Activated CD8-positive, alpha-beta memory T cell treated with anti-CD3 and anti-CD28 coated beads for 1 hour (primary cell): ENCODE results near the gene SPPL3.

ENCODE experiments used
- DNase-seq, 2 donors: peaks; one replicate each; pipeline ENCODE4 v3.0.0-alpha.2; 2020; ENCODE audit warnings: low read depth in 1 of 2; ENCODE audit errors: extremely low read depth in 1 of 2

SPPL3 gene

GRCh38 chr12:120879102-120879501, 25.1 kb downstream of the SPPL3 start:
- DNase-seq: no peak

DNA sequence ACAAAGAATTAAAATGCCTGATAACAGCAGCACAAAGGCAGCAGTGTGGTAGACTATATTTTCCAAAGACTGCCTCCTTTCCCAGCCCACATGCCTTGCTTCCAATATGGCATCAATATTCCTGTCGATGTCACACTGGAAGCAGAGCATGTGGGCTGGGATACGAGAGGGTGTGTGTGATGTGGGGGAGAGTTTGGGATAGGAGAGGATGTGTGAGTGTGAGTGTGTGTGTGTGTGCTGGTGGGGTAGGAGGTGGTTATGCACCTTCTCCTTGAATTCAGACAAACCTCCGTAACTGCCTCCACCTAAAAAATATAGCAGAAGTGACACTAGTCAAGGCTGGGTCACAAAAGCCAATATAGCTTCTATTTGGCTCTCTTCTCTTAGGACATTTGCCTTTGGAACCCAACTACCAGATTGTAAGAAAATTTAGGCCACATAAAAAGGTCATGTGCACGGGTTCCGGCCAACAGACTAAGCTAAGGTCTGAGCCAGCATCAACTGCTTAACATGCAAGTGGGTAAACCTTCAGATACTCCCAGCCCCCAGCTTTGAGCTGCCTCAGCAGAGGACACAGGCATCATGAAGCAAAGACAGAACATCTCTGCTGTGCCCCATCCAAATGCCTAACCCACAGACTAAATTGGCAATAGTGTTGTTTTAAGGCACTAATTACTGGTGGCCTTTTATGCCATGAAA, 29.5 kb downstream of the SPPL3 start:
- DNase-seq: no peak

GRCh38 chr12:120873226-120873625, 30.9 kb downstream of the SPPL3 start:
- DNase-seq: no peak

GRCh38 chr12:120872487-120872886, 31.7 kb downstream of the SPPL3 start:
- no peak for DNase-seq

DNA sequence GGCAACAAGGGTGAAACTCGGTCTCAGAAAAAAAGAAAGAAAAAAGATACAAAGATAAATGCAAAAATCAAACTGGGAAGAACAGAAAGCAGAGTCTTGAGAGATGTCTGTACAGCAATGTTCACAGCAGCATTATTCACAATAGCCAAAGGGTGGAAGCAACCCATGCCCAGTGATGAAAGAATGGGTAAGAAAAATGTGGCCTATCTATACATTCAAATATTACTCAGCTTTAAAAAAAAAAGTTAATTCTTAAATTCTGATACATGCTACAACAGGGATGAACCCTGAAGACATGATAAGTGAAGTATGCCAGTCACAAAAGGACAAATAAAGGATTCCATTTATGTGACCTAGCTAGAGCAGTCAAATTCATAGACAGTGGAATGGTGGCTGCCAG, 33.7 kb downstream of the SPPL3 start:
- DNase-seq: no peak

DNA sequence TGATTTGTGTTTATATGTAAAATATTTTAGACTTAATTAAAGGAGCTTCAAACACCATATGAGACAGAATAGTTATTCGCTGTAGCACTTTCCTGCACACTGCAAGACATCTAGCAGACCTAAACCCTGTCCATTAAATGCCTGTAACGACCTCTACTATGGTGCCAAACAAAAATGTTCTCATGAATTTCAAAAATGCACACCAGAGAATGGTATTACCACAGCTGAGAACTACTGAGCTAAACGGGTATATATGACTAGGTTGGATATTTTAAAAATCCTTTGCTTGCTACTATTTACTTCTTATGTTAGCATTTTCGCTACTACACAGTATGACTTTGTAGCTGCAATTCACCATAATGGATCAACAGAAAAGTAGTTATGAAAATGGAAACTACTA, 34.8 kb downstream of the SPPL3 start:
- DNase-seq: no peak

DNA sequence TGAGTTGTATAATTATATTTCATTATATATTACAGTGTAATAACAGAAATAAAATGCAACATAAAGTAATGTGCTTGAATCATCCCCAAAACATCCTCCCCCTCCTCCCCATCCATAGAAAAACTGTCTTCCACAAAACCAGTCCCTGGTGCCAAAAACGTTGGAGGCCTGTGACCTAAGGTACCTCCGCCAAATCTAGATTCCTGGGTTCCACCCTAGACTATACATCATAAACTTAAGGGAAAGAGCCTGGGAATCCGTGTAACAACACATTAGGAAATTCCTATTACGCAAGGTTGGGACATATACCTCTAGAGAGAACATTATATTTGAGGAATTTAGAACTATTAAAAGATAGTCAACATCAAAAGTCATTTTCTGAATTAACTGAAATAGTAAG, 38.0 kb downstream of the SPPL3 start:
- DNase-seq: no peak

DNA sequence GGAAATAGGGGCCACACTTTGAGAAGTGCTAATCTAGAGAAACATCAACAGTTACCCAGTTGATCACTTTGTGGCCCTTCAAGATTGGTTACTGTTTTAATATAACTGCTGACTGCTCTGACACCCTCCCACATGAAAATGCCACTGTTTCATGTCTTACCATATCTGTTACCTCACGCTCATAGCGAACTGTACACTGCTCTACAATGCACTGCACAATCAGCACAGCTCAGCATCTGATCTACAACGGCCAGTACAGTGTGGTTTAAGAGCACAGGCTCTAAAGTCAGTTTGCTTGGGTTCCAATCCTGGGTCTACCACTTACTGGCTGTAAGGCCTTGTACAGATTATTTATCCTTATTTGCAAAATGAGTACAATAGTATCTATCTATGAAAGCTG, 39.1 kb downstream of the SPPL3 start:
- DNase-seq: no peak

DNA sequence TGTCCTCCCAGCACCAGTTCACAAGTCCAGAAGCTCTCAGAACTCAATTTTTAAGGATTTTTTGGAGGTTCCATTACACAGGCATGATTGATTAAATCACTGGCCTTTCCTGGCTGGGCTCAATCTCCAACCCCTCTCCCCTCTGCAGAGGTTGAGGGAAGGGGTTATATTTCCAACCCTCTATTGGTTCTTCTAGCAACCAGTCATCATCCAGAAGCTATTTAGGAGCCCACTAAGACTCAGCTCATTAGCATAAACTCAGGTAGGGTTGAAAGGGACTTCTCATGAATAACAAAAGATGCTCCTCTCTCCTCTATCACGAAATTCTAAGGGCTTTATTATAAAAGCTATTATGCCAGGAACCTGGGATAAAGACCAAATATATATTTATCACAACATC, 41.5 kb downstream of the SPPL3 start:
- no peak for DNase-seq

- no peak for DNase-seq
Observed at GRCh38 chr12:120861074-120861795, 42.9 kb downstream of the SPPL3 start.

- DNase-seq: no peak
Observed at GRCh38 chr12:120858306-120859088, 45.7 kb downstream of the SPPL3 start.

- DNase-seq: no peak
Observed at GRCh38 chr12:120856980-120857379, 47.2 kb downstream of the SPPL3 start.

DNA sequence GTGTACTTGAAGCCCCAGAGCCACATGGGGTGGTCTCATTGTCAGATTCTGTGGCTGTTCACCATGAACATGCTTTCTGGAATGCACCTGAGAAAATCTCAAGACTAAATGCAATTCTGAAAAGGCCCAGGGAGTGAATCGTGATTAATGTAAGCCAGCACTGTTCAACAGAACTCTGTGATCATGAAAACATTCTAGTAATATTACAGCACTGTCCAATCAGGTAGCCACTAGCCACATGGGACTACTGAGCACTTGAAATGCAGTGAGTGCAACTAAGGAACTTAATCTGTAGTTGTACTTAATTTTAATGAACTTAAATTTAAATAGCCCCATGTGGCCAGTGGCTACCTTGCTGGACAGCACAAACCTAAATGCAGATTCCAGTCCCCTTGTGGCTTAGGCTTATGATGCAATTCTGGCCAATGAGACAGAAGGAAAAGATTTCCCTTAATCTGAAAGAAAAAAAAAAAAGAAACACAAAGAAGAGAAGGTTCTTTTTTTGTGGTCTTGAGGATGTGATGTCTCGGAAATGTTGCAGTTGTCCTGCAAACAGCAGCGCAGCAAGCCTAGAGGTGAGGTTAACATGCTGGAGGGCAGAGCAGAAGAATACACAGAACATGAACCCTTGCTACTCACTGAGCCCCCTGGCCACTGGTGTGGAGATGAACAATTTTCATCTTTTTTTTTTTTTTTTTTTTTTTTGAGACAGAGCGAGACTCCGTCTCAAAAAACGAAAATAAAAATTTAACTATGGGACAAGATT, 48.2 kb downstream of the SPPL3 start:
- DNase-seq: no peak

GRCh38 chr12:120854804-120855203, 49.4 kb downstream of the SPPL3 start:
- no peak for DNase-seq

DNA sequence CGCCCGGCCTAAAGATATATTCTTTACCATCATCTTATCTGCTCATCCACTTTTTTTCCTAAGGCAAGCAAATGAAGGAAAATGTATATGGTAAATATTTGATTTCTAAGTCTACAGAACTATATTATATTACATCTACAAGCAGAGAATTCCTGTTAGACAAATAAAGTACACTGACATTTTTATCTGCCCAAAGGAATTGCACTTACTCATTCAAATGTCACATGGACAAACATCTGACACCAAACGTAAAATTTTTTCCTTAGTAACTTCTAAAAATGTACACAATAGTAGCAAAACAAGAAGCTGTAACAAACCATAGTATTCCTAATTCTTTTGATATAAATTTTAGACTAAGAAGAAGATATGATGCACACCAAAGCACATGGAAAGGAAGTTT, 51.0 kb downstream of the SPPL3 start:
- DNase-seq: no peak

DNA sequence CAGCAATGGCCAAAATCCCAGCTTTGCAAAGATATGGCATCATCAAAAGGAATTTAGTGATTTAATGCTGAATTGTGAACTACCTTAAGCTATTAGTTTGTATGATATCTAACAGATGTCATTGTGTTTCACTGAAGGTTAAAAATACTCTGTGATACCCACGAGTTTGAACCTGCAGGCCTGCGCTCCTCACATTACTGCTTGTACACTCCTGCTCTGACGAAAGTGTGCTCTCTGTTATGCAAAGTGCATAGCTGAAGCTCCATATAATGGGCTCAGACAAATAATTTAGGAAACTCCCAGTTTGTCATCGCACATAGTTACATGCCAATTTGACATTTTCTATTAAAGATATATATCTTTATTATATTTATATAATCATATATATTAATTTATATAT, 52.2 kb downstream of the SPPL3 start:
- DNase-seq: no peak

DNA sequence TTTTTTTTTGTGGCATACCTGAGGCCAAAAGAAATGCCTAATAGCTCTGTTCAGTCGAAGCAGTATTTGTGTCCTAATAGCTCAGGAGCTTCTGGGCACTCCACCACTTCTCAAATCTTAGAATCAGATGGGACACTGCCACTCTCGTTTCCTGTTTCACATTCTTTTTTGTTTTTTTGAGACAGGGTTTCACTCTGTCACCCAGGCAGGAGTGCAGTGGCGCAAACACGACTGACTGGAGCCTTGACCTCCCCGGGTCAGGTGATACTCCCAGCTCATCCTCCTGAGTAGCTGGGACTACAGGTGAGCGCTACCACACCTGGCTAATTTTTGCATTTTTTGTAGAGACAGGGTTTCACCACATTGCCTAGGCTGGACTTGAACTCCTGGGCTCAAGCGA, 52.7 kb downstream of the SPPL3 start:
- no peak for DNase-seq

GRCh38 chr12:120849765-120850164, 54.4 kb downstream of the SPPL3 start:
- DNase-seq: no peak

- no peak for DNase-seq
Observed at GRCh38 chr12:120847814-120848213, 56.3 kb downstream of the SPPL3 start.

GRCh38 chr12:120847392-120847791, 56.8 kb downstream of the SPPL3 start:
- DNase-seq: no peak

DNA sequence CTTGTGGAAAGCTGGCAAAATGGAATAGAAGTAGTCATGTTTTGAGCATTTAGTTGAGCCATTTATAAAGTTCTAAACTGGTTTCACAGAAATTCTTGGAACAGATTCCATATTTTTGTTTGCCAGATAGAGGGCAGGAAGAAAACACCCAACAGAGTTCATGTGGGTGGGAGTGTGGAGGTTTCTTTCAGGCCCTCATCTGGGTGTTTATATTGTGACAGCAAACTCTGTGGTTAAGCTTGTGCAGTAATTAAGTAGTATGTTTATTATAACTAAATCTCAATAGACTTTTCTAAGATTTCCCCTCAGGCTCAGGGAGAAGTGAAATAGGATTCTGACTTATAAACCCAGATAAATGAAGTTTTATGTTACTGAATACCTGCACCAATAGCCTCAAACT, 57.4 kb downstream of the SPPL3 start:
- no peak for DNase-seq
